Measurements from ENCODE around the gene NHLH1.
"Not testable (repeated sequence)": the region's sequence is repeated elsewhere in the genome, so short reads cannot be mapped to it uniquely, and the experiment has no call there.

Gene NHLH1

DNA sequence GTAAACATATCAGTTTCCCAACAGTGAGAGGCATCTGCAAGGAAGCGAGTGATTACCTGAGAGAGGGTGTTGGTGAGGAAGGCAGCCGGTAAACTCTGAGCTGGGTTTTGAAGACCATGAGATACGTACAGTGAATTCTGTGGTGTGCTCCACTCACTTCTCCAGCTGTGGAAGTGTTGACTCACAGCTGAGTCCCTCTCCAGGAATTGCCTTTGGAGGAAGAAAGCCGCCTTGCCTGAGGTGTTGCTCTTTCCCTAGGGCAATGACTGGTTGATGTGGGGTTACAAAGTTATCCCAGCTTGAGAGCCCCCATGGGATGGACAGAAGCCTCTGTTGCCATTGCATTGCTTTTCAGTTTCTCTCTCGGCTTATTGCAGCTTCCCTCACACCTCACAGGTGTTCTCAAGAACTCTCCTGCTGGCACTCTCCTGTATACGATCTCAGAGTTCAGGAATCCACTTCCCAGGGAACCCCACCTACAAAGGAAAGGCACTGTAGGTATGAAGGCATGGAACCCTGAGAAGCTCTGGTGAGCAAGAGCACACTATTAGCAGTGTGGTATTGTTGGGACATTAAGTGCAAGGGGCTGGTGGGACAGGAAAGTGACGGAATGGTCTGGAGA lies 10.8 kb downstream of the NHLH1 start:
- Histone ChIP-seq H3K4me3 (ENCODE audit: low read depth, low read length) (no peak overlapping the region), H3K27me3 (ENCODE audit: control insufficient read depth, insufficient read depth, low read length) (no peaks in the 10 kb centered on the region), H3K36me3 (ENCODE audit: control insufficient read depth, insufficient read depth, low read length) (no peaks in the 10 kb centered on the region), H3K9me3 (ENCODE audit: control insufficient read depth, insufficient read depth, low read depth, low read length) (no peaks in the 10 kb centered on the region), H3K27ac (ENCODE audit: low read depth, low read length) (no peak overlapping the region), H3K4me1 (ENCODE audit: control insufficient read depth, insufficient read depth, low read length) (peaks cover 38% of the 10 kb centered on the region), H3K9ac (ENCODE audit: low read length) (no peak overlapping the region)

DNA sequence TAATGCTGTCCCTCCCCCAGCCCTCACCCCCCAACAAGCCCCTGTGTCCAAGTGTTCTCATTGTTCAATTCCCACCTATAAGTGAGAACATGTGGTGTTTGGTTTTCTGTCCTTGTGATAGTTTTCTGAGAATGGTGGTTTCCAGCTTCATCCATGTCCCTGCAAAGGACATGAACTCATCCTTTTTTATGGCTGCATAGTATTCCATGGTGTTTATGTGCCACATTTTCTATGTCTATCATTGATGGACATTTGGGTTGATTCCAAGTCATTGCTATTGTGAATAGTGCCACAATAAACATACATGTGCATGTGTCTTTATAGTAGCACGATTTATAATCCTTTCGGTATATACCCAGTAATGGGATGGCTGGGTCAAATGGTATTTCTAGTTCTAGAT lies 17.9 kb downstream of the NHLH1 start:
- not testable (repeated sequence) for H3K27ac ChIP-seq (ENCODE audit: low read depth, low read length); H3K4me3 ChIP-seq (ENCODE audit: low read depth, low read length); H3K4me1 ChIP-seq (ENCODE audit: control insufficient read depth, insufficient read depth, low read length); H3K27me3 ChIP-seq (ENCODE audit: control insufficient read depth, insufficient read depth, low read length); H3K9ac ChIP-seq (ENCODE audit: low read length); H3K9me3 ChIP-seq (ENCODE audit: control insufficient read depth, insufficient read depth, low read depth, low read length); H3K36me3 ChIP-seq (ENCODE audit: control insufficient read depth, insufficient read depth, low read length)

DNA sequence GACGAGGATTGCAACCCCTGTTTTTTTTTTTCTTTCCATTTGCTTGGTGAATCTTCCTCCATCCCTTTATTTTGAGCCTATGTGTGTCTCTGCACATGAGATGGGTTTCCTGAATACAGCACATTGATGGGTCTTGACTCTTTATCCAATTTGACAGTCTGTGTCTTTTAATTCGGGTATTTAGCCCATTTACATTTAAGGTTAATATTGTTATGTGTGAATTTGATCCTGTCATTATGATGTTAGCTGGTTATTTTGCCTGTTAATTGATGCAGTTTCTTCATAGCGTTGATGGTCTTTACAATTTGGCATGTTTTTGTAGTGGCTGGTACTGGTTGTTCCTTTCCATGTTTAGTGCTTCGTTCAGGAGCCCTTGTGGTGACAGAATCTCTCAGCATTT lies 21.5 kb downstream of the NHLH1 start:
- H3K4me3 ChIP-seq (ENCODE audit: low read depth, low read length); H3K9ac ChIP-seq (ENCODE audit: low read length); H3K36me3 ChIP-seq (ENCODE audit: control insufficient read depth, insufficient read depth, low read length); H3K27ac ChIP-seq (ENCODE audit: low read depth, low read length); H3K27me3 ChIP-seq (ENCODE audit: control insufficient read depth, insufficient read depth, low read length); H3K4me1 ChIP-seq (ENCODE audit: control insufficient read depth, insufficient read depth, low read length); H3K9me3 ChIP-seq (ENCODE audit: control insufficient read depth, insufficient read depth, low read depth, low read length): not testable (repeated sequence)

DNA sequence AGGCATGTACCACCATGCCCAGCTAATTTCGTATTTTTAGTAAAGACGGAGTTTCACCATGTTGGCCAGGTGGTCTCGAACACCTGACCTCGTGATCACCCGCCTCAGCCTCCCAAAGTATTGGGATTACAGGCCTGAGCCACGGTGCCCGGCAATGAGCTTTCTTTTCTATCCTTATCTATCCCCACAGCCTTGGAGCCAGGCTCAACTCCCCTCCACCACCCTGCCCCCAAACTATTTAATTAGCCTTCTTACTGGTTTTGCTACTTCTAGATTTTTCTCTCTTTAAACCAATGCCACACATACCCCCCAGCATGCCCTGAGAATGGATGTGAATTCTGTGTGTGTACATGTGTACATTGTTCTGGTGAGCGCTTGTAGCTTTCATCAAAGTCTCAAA lies 27.8 kb downstream of the NHLH1 start:
- H3K36me3 ChIP-seq (ENCODE audit: control insufficient read depth, insufficient read depth, low read length) = no peaks in the 10 kb centered on the region
- H3K27ac ChIP-seq (ENCODE audit: low read depth, low read length) = no peak overlapping the region
- peaks cover 16% of the 10 kb centered on the region for H3K4me1 ChIP-seq (ENCODE audit: control insufficient read depth, insufficient read depth, low read length)
- no peak overlapping the region for H3K4me3 ChIP-seq (ENCODE audit: low read depth, low read length)
- no peaks in the 10 kb centered on the region for H3K27me3 ChIP-seq (ENCODE audit: control insufficient read depth, insufficient read depth, low read length)
- H3K9ac ChIP-seq (ENCODE audit: low read length) = no peak overlapping the region
- H3K9me3 ChIP-seq (ENCODE audit: control insufficient read depth, insufficient read depth, low read depth, low read length) = no peaks in the 10 kb centered on the region

DNA sequence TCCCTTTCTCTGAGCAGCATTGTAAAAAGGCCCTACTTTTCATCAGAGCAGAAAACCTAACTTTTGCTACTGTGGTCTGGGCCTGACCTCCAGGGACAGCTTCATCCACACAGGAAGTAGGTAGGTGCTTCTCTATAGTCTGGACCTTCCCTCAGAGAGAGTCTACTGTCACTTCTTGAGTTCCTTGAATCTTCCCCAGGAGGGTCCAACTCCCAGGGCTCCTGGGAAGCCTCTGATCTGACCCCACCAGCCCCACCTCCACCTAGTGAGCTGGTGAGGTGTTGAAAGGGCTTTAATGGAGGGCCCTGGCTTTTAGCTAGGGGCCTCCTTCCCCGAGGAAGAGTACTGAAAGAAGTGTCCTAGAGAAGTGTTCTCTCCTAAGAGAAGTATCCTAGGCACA lies 30.8 kb downstream of the NHLH1 start:
- Histone ChIP-seq H3K9ac (ENCODE audit: low read length) (no peak overlapping the region), H3K4me3 (ENCODE audit: low read depth, low read length) (no peak overlapping the region), H3K27me3 (ENCODE audit: control insufficient read depth, insufficient read depth, low read length) (no peaks in the 10 kb centered on the region), H3K36me3 (ENCODE audit: control insufficient read depth, insufficient read depth, low read length) (no peaks in the 10 kb centered on the region), H3K4me1 (ENCODE audit: control insufficient read depth, insufficient read depth, low read length) (peaks cover 30% of the 10 kb centered on the region), H3K9me3 (ENCODE audit: control insufficient read depth, insufficient read depth, low read depth, low read length) (no peaks in the 10 kb centered on the region), H3K27ac (ENCODE audit: low read depth, low read length) (no peak overlapping the region)

GRCh38 chr1:160398823-160399222 lies 32.0 kb downstream of the NHLH1 start:
- Histone ChIP-seq H3K9me3 (ENCODE audit: control insufficient read depth, insufficient read depth, low read depth, low read length) (no peaks in the 10 kb centered on the region), H3K27me3 (ENCODE audit: control insufficient read depth, insufficient read depth, low read length) (no peaks in the 10 kb centered on the region), H3K27ac (ENCODE audit: low read depth, low read length) (no peak overlapping the region), H3K4me1 (ENCODE audit: control insufficient read depth, insufficient read depth, low read length) (peaks cover 42% of the 10 kb centered on the region), H3K4me3 (ENCODE audit: low read depth, low read length) (no peak overlapping the region), H3K9ac (ENCODE audit: low read length) (no peak overlapping the region), H3K36me3 (ENCODE audit: control insufficient read depth, insufficient read depth, low read length) (no peaks in the 10 kb centered on the region)

DNA sequence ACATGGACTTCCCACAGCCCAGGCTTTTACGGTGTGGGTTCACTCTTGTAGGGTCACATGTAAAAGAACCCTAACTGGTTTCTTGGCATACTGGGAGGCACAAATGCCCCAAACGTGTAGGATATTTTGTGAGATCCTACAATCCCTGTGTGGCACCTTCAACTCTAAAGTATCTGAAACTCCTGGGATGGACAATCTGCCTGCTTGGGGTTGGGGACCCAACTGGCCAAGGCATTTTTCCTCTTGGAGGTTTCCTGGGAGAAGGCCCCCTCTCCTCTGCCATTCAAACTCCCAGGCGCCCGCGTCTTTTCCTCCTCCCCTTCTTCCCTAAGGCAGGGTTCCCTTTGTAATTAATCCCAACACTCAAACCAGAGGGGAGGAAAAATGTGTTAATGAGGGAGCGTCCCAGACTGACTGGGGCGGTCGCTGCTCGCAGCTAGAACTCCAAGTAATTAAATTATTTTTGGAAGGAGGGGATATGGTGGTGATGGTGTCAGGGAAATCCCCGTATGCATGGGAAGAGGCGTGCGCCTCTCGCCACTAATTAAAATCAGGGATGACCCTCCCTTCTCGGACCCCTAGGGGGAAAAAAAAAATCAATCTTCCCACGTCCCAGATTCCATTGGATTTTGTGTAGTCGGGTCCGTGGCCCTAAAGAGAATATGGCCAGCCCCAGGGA lies 32.8 kb downstream of the NHLH1 start:
- H3K4me3 ChIP-seq (ENCODE audit: low read depth, low read length) = peak overlapping the region; percentile 84
- no peaks in the 10 kb centered on the region for H3K9me3 ChIP-seq (ENCODE audit: control insufficient read depth, insufficient read depth, low read depth, low read length)
- H3K9ac ChIP-seq (ENCODE audit: low read length) = peak overlapping the region; percentile 82
- peaks cover 50% of the 10 kb centered on the region for H3K4me1 ChIP-seq (ENCODE audit: control insufficient read depth, insufficient read depth, low read length)
- H3K27ac ChIP-seq (ENCODE audit: low read depth, low read length) = peak overlapping the region; percentile 89
- H3K27me3 ChIP-seq (ENCODE audit: control insufficient read depth, insufficient read depth, low read length) = no peaks in the 10 kb centered on the region
- no peaks in the 10 kb centered on the region for H3K36me3 ChIP-seq (ENCODE audit: control insufficient read depth, insufficient read depth, low read length)

DNA sequence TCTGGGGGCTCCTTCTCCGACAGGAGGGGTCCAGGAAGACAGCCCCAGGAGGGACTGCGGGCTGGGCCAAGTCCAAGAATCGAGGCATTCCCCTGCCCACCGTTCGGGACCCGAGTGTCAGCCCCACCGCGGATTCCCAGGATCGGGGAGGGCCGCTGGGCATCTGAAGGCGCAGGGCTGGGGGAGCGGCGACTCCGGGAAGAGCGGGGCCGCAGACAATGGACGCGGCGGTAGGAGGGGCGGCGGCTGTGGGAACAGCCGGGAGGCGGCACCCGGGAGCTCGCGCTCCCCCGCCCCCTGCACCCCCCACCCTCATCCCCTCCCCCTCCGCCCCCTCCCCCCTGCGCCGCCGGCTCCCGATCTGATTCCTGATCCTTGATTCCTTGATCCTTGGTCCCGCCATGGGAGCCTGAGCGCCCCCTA lies 33.4 kb downstream of the NHLH1 start, which contains the start of gene VANGL2:
VANGL2 (plus strand) TSS at position 342 of the 423 bp plus-strand sequence. CDS start 15,274 bp downstream, outside the sequence.
- Histone ChIP-seq H3K27ac (ENCODE audit: low read depth, low read length) (peak within 1 kb of the TSS; percentile 95), H3K9ac (ENCODE audit: low read length) (peak within 1 kb of the TSS; percentile 82), H3K36me3 (ENCODE audit: control insufficient read depth, insufficient read depth, low read length) (no peaks in the 10 kb centered on the region), H3K27me3 (ENCODE audit: control insufficient read depth, insufficient read depth, low read length) (no peaks in the 10 kb centered on the region), H3K4me3 (ENCODE audit: low read depth, low read length) (peak within 1 kb of the TSS; percentile 88), H3K4me1 (ENCODE audit: control insufficient read depth, insufficient read depth, low read length) (peaks cover 56% of the 10 kb centered on the region), H3K9me3 (ENCODE audit: control insufficient read depth, insufficient read depth, low read depth, low read length) (no peaks in the 10 kb centered on the region)

DNA sequence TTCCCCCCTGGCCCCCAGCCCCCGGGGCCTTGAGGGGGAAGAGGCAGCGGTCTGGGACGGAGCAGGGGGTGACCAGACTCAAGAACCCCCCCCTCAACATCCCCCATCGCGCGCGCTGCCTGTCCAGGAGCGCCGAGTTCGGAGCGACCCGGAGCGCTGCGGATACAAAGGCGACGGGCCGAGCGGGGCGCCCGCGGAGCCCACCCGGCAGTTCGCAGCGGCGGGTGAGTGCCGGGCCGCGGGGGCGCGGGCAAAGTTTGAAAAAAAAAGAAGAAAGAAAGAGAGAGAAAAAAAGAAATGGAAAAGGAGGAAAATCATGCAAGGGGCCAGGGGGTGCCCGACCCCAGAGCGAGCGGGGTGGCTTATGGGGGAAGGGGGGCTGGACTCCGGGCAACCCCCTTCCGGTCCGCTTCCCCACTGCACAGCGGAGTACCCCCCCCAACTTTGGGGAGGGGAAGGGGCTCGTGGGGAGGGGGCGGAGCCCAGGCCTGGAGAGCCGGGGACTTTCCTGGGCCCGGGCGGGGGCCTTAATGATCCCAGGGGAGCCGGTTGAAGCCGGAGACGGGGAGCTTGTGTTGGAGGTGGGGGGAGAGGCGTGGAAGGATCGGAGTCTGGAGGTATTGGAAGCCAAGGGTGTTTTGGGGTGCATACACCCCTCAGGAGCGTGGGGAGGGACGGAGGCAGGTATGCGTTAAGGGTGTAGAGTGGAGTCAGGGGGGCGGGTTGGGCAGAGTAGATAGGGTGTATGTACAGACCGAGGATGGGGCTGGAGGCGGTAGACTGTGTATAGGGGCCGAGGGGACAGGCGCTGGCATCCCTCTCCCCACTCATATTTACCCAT lies 34.0 kb downstream of the NHLH1 start:
- Histone ChIP-seq H3K4me3 (ENCODE audit: low read depth, low read length) (peak overlapping the region; percentile 88), H3K27me3 (ENCODE audit: control insufficient read depth, insufficient read depth, low read length) (no peaks in the 10 kb centered on the region), H3K36me3 (ENCODE audit: control insufficient read depth, insufficient read depth, low read length) (no peaks in the 10 kb centered on the region), H3K9ac (ENCODE audit: low read length) (peak overlapping the region; percentile 75), H3K27ac (ENCODE audit: low read depth, low read length) (peak overlapping the region; percentile 95), H3K4me1 (ENCODE audit: control insufficient read depth, insufficient read depth, low read length) (peaks cover 60% of the 10 kb centered on the region), H3K9me3 (ENCODE audit: control insufficient read depth, insufficient read depth, low read depth, low read length) (no peaks in the 10 kb centered on the region)

GRCh38 chr1:160401487-160401805 lies 34.6 kb downstream of the NHLH1 start:
- no peaks in the 10 kb centered on the region for H3K27me3 ChIP-seq (ENCODE audit: control insufficient read depth, insufficient read depth, low read length)
- no peaks in the 10 kb centered on the region for H3K9me3 ChIP-seq (ENCODE audit: control insufficient read depth, insufficient read depth, low read depth, low read length)
- H3K9ac ChIP-seq (ENCODE audit: low read length) = peak overlapping the region; percentile 75
- H3K27ac ChIP-seq (ENCODE audit: low read depth, low read length) = no peak overlapping the region
- H3K4me3 ChIP-seq (ENCODE audit: low read depth, low read length) = peak overlapping the region; percentile 88
- no peaks in the 10 kb centered on the region for H3K36me3 ChIP-seq (ENCODE audit: control insufficient read depth, insufficient read depth, low read length)
- H3K4me1 ChIP-seq (ENCODE audit: control insufficient read depth, insufficient read depth, low read length) = peaks cover 65% of the 10 kb centered on the region
